ENCODE data around the gene FAM118A. TPM values are rescaled to one million over a fixed set of nuclear protein-coding genes. Genes with fewer than 3 reads are reported as not detected.
"Not testable (repeated sequence)": the region's sequence is repeated elsewhere in the genome, so short reads cannot be mapped to it uniquely, and the experiment has no call there.

Gene FAM118A
- 10 to 100 TPM in 4 of 6 experiments, 1 to 10 TPM in 2; 8.6 to 13.2 (median 10.7) TPM for total RNA-seq (2021; fragmentation: NEBNext Ultra II Directional; extraction: Animal tissue kit (Norgen Biotek cat#: 25700))
- long read RNA-seq, partial matches to known transcripts = 0 of 8 reads
- long read RNA-seq, other reads (novel, unspliced or antisense) = 6 of 8 reads

DNA sequence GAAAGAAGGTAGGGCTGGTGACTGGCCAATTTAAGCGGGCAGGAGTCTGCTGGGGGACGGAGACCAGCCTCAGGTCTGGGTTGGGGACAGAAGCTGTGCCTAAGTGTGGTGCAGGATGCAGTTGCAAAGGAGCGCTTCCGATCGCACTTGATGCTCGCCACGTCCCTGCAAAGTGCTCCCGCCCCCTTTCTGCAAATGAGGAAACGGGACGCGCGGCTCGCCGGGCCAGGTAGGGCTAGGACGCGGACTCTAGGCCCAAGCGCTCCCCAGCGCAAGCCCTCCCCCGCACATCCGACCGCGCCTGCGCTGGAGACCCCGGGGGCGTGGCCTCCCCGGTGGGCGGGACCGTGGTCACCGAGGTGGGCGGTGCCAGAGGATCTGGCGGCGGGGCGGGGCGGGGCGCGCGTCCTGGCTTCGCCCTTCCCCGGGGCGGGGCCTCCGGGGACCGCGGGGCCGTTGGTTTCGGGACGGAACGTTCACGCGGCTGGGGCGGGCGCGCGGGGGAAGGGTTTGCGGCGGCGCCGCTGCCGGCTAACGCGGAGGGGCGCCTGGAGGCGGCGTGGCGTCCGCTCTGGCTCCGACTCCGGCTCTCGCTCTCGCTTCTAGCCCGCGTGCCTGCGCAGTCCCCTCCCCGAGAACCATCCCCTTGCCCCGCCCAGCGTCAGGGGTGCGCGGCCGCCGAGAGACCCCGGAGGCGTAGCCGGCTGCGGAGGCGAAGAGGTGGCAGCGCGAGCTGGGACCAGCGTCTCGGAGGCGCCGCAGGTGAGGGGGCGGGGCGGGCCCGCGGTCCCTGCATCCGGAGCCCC, at the start of gene FAM118A:
Gene FAM118A, plus strand, starts transcription at position 513 of the 806 bp plus-strand sequence. CDS start 12,446 bp downstream, outside the sequence.
- TF ChIP-seq, protein P1, sequence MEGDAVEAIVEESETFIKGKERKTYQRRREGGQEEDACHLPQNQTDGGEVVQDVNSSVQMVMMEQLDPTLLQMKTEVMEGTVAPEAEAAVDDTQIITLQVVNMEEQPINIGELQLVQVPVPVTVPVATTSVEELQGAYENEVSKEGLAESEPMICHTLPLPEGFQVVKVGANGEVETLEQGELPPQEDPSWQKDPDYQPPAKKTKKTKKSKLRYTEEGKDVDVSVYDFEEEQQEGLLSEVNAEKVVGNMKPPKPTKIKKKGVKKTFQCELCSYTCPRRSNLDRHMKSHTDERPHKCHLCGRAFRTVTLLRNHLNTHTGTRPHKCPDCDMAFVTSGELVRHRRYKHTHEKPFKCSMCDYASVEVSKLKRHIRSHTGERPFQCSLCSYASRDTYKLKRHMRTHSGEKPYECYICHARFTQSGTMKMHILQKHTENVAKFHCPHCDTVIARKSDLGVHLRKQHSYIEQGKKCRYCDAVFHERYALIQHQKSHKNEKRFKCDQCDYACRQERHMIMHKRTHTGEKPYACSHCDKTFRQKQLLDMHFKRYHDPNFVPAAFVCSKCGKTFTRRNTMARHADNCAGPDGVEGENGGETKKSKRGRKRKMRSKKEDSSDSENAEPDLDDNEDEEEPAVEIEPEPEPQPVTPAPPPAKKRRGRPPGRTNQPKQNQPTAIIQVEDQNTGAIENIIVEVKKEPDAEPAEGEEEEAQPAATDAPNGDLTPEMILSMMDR (IDR thresholded peaks at IDR 0.05) = no peak; the same call in 1 of the 2 replicates
- H3K9me3 Mint-ChIP-seq = no peaks in the 10 kb centered on the region
- H3K27ac Mint-ChIP-seq = peak within 1 kb of the TSS; percentile 84
- H3K27me3 Mint-ChIP-seq (ENCODE audit: insufficient read depth) = peaks cover 4% of the 10 kb centered on the region
- H3K36me3 Mint-ChIP-seq (ENCODE audit: low read depth) = peaks cover 9% of the 10 kb centered on the region; the same call in 1 of the 2 replicates
- H3K4me1 Mint-ChIP-seq (ENCODE audit: low read depth) = peaks cover 32% of the 10 kb centered on the region
- DNase-seq = peak; percentile 84
- H3K4me3 Mint-ChIP-seq = peak within 1 kb of the TSS; percentile 89

DNA sequence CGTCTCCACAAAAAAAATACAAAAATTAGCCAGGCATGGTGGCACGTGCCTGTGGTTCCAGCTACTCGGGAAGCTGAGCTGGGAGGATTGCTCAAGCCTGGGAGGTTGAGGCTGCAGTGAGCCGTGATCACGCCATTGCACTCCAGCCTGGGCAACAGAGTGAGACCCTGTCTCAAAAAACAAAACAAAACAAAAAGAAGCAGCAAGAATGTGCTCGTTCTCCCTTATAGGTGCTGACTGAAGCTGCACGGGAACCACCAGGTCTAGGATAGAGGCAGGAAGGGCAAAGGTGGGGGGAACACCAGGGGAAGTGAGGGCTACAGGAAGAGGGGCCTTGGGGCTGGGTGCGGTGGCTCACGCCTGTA, 49.4 kb upstream of the FAM118A start:
- peaks cover 15% of the 10 kb centered on the region for H3K27me3 Mint-ChIP-seq (ENCODE audit: insufficient read depth)
- not testable (repeated sequence) for H3K27ac Mint-ChIP-seq; H3K4me3 Mint-ChIP-seq; H3K9me3 Mint-ChIP-seq; H3K36me3 Mint-ChIP-seq (ENCODE audit: low read depth); DNase-seq
- peaks cover 10% of the 10 kb centered on the region for H3K4me1 Mint-ChIP-seq (ENCODE audit: low read depth)

GRCh38 chr22:45261407-45262088, 48.2 kb upstream of the FAM118A start:
- Mint-ChIP-seq H3K4me3 (no peak overlapping the region), H3K36me3 (ENCODE audit: low read depth) (no peaks in the 10 kb centered on the region), H3K27ac (no peak overlapping the region), H3K9me3 (peaks cover 3% of the 10 kb centered on the region; the same call in 1 of the 2 replicates), H3K27me3 (ENCODE audit: insufficient read depth) (peaks cover 15% of the 10 kb centered on the region), H3K4me1 (ENCODE audit: low read depth) (peaks cover 10% of the 10 kb centered on the region)
- TF ChIP-seq, protein P1 (IDR thresholded peaks at IDR 0.05) = no peak
- DNase-seq = no peak

GRCh38 chr22:45262195-45262930, 47.4 kb upstream of the FAM118A start:
- Mint-ChIP-seq H3K4me3 (no peak overlapping the region), H3K36me3 (ENCODE audit: low read depth) (no peaks in the 10 kb centered on the region), H3K27me3 (ENCODE audit: insufficient read depth) (peaks cover 15% of the 10 kb centered on the region), H3K4me1 (ENCODE audit: low read depth) (peaks cover 10% of the 10 kb centered on the region), H3K27ac (no peak overlapping the region), H3K9me3 (peaks cover 3% of the 10 kb centered on the region; the same call in 1 of the 2 replicates)
- DNase-seq = no peak
- TF ChIP-seq, protein P1 (IDR thresholded peaks at IDR 0.05) = no peak

DNA sequence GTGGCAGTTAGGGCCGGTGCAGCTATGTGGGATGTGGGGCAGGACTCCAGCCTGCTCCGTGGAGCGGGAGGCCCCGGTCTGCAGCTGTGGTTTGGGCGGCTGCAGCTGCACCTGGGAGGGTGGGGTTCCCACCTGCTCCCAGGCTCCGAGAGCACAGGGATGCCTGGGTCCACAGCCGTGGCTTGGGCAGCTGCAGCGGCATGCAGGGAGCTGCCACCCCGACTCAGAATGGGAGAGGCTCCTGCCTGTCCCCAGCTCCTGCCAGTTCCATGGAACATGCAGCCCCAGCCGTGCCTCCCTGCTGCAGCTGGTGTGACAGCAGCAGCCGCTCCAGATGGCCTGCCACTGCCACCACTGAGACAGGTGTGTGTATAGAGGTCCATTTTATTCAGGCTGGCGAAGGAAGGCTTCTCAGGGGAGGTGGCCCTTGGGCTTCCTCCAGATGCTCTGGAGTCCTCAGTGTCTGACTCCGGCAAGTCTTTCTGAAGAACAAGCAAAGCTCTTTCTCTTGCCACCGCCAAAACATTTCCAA, 46.7 kb upstream of the FAM118A start:
- peaks cover 2% of the 10 kb centered on the region; the same call in 1 of the 2 replicates for H3K9me3 Mint-ChIP-seq
- DNase-seq = no peak
- TF ChIP-seq, protein P1 (IDR thresholded peaks at IDR 0.05) = no peak
- H3K27ac Mint-ChIP-seq = no peak overlapping the region; the same call in 1 of the 2 replicates
- peaks cover 10% of the 10 kb centered on the region for H3K4me1 Mint-ChIP-seq (ENCODE audit: low read depth)
- peaks cover 13% of the 10 kb centered on the region for H3K27me3 Mint-ChIP-seq (ENCODE audit: insufficient read depth)
- no peak overlapping the region for H3K4me3 Mint-ChIP-seq
- H3K36me3 Mint-ChIP-seq (ENCODE audit: low read depth) = no peaks in the 10 kb centered on the region

Data from HFFc6 (cell line).